ENCODE data around the gene BPIFB6.

DNA sequence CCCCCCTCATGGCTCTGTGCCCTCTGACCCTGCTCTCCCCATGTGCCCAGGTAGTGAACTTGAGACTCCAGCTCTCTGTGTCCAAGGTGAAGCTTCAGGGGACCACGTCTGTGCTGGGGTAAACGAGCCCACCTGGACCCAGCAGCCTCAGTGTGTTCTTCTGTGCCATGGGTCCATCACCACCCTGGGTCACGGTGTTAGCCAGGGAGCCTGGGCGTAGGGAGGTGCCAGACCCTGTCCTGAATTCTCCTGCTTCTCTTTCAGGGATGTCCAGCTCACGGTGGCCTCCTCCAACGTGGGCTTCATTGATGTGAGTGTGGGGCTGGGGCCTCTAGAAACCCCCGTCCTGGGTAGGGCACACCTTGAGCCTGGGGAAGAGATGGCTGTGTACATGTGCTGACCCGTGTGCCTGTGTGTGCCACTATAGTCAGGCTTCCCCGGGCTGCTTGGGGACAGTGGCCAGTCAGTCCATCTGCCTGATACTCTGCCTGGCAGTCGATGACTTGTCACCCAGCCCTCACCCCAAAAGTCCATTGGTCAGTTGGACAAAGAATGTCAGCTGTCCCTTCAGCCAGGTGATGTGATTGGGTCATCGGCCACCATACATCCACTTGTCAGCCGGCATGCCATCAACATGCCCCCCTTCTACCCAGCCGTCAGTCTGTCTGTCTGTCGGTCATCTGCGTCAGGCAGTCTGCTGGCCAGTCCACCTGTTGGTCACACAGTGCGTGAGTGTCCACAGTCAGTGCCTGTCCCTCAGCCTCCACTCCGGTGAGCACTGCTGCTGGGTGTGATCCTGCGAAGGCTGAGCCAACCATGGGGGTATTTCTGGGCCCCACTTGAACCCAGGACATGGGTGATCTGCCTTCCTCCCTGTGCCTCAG is 10.9 kb upstream of the BPIFB6 start:
- TF ChIP-seq, protein P1, sequence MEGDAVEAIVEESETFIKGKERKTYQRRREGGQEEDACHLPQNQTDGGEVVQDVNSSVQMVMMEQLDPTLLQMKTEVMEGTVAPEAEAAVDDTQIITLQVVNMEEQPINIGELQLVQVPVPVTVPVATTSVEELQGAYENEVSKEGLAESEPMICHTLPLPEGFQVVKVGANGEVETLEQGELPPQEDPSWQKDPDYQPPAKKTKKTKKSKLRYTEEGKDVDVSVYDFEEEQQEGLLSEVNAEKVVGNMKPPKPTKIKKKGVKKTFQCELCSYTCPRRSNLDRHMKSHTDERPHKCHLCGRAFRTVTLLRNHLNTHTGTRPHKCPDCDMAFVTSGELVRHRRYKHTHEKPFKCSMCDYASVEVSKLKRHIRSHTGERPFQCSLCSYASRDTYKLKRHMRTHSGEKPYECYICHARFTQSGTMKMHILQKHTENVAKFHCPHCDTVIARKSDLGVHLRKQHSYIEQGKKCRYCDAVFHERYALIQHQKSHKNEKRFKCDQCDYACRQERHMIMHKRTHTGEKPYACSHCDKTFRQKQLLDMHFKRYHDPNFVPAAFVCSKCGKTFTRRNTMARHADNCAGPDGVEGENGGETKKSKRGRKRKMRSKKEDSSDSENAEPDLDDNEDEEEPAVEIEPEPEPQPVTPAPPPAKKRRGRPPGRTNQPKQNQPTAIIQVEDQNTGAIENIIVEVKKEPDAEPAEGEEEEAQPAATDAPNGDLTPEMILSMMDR (conservative IDR thresholded peaks at IDR 0.05) = no peak
- TF ChIP-seq EZH2 (IDR thresholded peaks at IDR 0.05; ENCODE audit: low read depth) = no peak
